H1 (cell line): ENCODE results near the gene ATP1A1. TPM values are rescaled to one million over a fixed set of nuclear protein-coding genes. Genes with fewer than 3 reads are reported as not detected.

Experiments used
- CTCF ChIA-PET: fragments of 300-600 bp; sonication (Branson Sonifier 250); formaldehyde crosslinking; loops from one replicate; lab custom pipeline; 2021; ENCODE audit not compliant: partially characterized antibody; lab: Charles Lee
- POLR2A ChIA-PET: fragments of 300-600 bp; sonication (Branson Sonifier 250); formaldehyde crosslinking; loops from one replicate; lab custom pipeline; 2021; ENCODE audit warnings: inconsistent platforms; ENCODE audit not compliant: partially characterized antibody; lab: Charles Lee
- DNase-seq, 2 experiments: peaks; one replicate each; pipeline versions ENCODE4 v3.0.0 to v3.0.0-alpha.2; 2010 to 2022; ENCODE audit warnings: low spot score in 2 of 2, low read depth in 1 of 2, mixed read lengths in 1 of 2
- FAIRE-seq: peaks from 2 replicates; lab custom pipeline; 2011; peaks lifted over from hg19 to GRCh38; lab: Jason Lieb, UNC
- H2AFZ ChIP-seq: 2 replicates; pipeline ENCODE4 v1.8.1; 2012; ENCODE audit warnings: low read length, inconsistent platforms
- H2AK5ac ChIP-seq: 2 replicates; pipeline ENCODE4 v1.6.1; 2013; ENCODE audit warnings: low read depth, low read length
- H2BK120ac ChIP-seq: replicated peaks from 2 replicates; pipeline ENCODE3; 2013; ENCODE audit warnings: low read depth, low read length, inconsistent platforms
- H2BK12ac ChIP-seq: 2 replicates; pipeline ENCODE4 v1.6.1; 2013; ENCODE audit warnings: low read depth, low read length
- H2BK15ac ChIP-seq: 2 replicates; pipeline ENCODE4 v1.6.1; 2013; ENCODE audit warnings: low read length
- H2BK20ac ChIP-seq: 2 replicates; pipeline ENCODE4 v1.6.1; 2013; ENCODE audit warnings: low read length
- H2BK5ac ChIP-seq: 2 replicates; pipeline ENCODE4 v1.6.1; 2013; ENCODE audit warnings: low read depth, low read length
- H3K14ac ChIP-seq: 2 replicates; pipeline ENCODE4 v1.6.1; 2013; ENCODE audit warnings: inconsistent platforms; ENCODE audit not compliant: insufficient read length
- H3K18ac ChIP-seq: 2 replicates; pipeline ENCODE4 v1.6.1; 2013; ENCODE audit warnings: low read length; ENCODE audit errors: extremely low read depth
- H3K23ac ChIP-seq: 2 replicates; pipeline ENCODE4 v1.6.1; 2013; ENCODE audit warnings: inconsistent platforms; ENCODE audit not compliant: insufficient read length
- H3K23me2 ChIP-seq: 2 replicates; pipeline ENCODE4 v1.6.1; 2013; ENCODE audit warnings: low read depth, low read length
- H3K27ac ChIP-seq: 2 replicates; pipeline ENCODE4 v1.6.1; 2011; ENCODE audit warnings: low read depth, low read length, inconsistent platforms
- H3K27me3 ChIP-seq, 4 experiments: replicated peaks in 1 of 4; 1 replicate in 1 of 4; 2 replicates in 3 of 4; pipeline versions ENCODE4 v1.6.1 to v1.8.1; 2011 to 2013; ENCODE audit warnings: low read length in 3 of 4, mild to moderate bottlenecking in 3 of 4, inconsistent platforms in 2 of 4, mixed read lengths in 2 of 4, moderate library complexity in 1 of 4; ENCODE audit not compliant: control insufficient read depth in 3 of 4, insufficient read depth in 3 of 4; ENCODE audit errors: extremely low read depth in 1 of 4
- H3K36me3 ChIP-seq, 4 experiments: 2 replicates each; pipeline versions ENCODE4 v1.6.1 to v1.8.1; 2011 to 2013; ENCODE audit warnings: mild to moderate bottlenecking in 4 of 4, low read length in 3 of 4, moderate library complexity in 2 of 4, control low read depth in 1 of 4, inconsistent platforms in 1 of 4; ENCODE audit not compliant: insufficient read depth in 4 of 4, control insufficient read depth in 2 of 4
- H3K4ac ChIP-seq: replicated peaks from 2 replicates; pipeline ENCODE3; 2013; ENCODE audit warnings: low read length, low read depth, mixed read lengths, inconsistent platforms; ENCODE audit not compliant: insufficient read length
- H3K4me1 ChIP-seq, 4 experiments: replicated peaks in 1 of 4; 1 replicate in 1 of 4; 2 replicates in 3 of 4; pipeline versions ENCODE4 v1.6.1 to v1.8.1; 2011 to 2013; ENCODE audit warnings: low read length in 3 of 4, inconsistent platforms in 2 of 4, mixed read lengths in 1 of 4; ENCODE audit not compliant: insufficient read depth in 4 of 4, control insufficient read depth in 3 of 4
- H3K4me2 ChIP-seq, 2 experiments: 2 replicates each; pipeline versions ENCODE4 v1.6.1 to v1.8.1; 2011 to 2013; ENCODE audit warnings: low read depth in 2 of 2, low read length in 2 of 2, control low read depth in 1 of 2, inconsistent platforms in 1 of 2, mild to moderate bottlenecking in 1 of 2; ENCODE audit not compliant: insufficient read depth in 1 of 2
- H3K4me3 ChIP-seq, 4 experiments: fragments of 200-600, 300-600 bp in 1 of 4; sonication (generic), shearing (Covaris generic), sonication (Bioruptor Twin) in 1 of 4; 2 replicates each; pipeline versions ENCODE4 v1.5.1 to v1.8.1; 2011 to 2016; ENCODE audit warnings: low read length in 4 of 4, low read depth in 3 of 4, control low read depth in 2 of 4, inconsistent platforms in 2 of 4, mild to moderate bottlenecking in 2 of 4, mixed read lengths in 1 of 4, moderate library complexity in 1 of 4; ENCODE audit not compliant: insufficient read depth in 2 of 4; ENCODE audit errors: extremely low read depth in 1 of 4
- H3K56ac ChIP-seq: replicated peaks from 2 replicates; pipeline ENCODE3; 2013; ENCODE audit warnings: low read depth, mild to moderate bottlenecking, mixed read lengths, low read length, inconsistent platforms; ENCODE audit not compliant: insufficient read length
- H3K79me1 ChIP-seq: 2 replicates; pipeline ENCODE4 v1.6.1; 2013; ENCODE audit warnings: low read depth, low read length, control low read depth
- H3K79me2 ChIP-seq, 2 experiments: 2 replicates each; pipeline versions ENCODE4 v1.6.1 to v1.8.1; 2012 to 2013; ENCODE audit warnings: low read length in 2 of 2, mild to moderate bottlenecking in 2 of 2, inconsistent platforms in 1 of 2; ENCODE audit not compliant: insufficient read depth in 2 of 2, control insufficient read depth in 1 of 2
- H3K9ac ChIP-seq, 4 experiments: replicated peaks in 1 of 4; 1 replicate in 1 of 4; 2 replicates in 3 of 4; pipeline versions ENCODE4 v1.6.1 to v1.8.1; 2011 to 2013; ENCODE audit warnings: low read depth in 3 of 4, low read length in 3 of 4, control low read depth in 2 of 4, mild to moderate bottlenecking in 2 of 4, moderate library complexity in 2 of 4, inconsistent platforms in 1 of 4; ENCODE audit errors: extremely low read depth in 1 of 4
- H3K9me3 ChIP-seq, 2 experiments: 2 replicates each; pipeline versions ENCODE4 v1.6.1 to v1.8.1; 2012 to 2013; ENCODE audit warnings: mild to moderate bottlenecking in 2 of 2, moderate library complexity in 2 of 2, control low read depth in 1 of 2, inconsistent platforms in 1 of 2, low read depth in 1 of 2, low read length in 1 of 2, mixed read lengths in 1 of 2; ENCODE audit not compliant: insufficient read depth in 2 of 2
- H4K20me1 ChIP-seq, 2 experiments: replicated peaks in 1 of 2; 2 replicates each; pipeline versions ENCODE3 to v1.8.1; 2011 to 2013; ENCODE audit warnings: inconsistent platforms in 2 of 2, low read length in 2 of 2, mild to moderate bottlenecking in 1 of 2; ENCODE audit not compliant: insufficient read depth in 2 of 2, control insufficient read depth in 1 of 2
- H4K5ac ChIP-seq: 2 replicates; pipeline ENCODE4 v1.6.1; 2013; ENCODE audit warnings: low read length, low read depth, mixed read lengths, inconsistent platforms; ENCODE audit not compliant: insufficient read length
- H4K8ac ChIP-seq: 2 replicates; pipeline ENCODE4 v1.8.0; 2013; ENCODE audit warnings: mild to moderate bottlenecking, moderate library complexity, low read length, inconsistent platforms; ENCODE audit not compliant: insufficient read depth; ENCODE audit errors: extremely low read depth
- H4K91ac ChIP-seq: replicated peaks from 2 replicates; pipeline ENCODE3; 2013; ENCODE audit warnings: low read length, mixed read lengths, inconsistent platforms; ENCODE audit not compliant: insufficient read length
- CHD2 ChIP-seq: IDR thresholded peaks from 2 replicates; pipeline ENCODE4 v1.6.1; 2012; ENCODE audit warnings: low read length, improper control_type of control experiment
- EP300 ChIP-seq, 2 experiments: IDR thresholded peaks; 1 replicate in 1 of 2; 2 replicates in 1 of 2; pipeline ENCODE4 v1.6.1; 2011 to 2012; ENCODE audit warnings: low read depth in 2 of 2, low read length in 2 of 2, mild to moderate bottlenecking in 2 of 2, borderline replicate concordance in 1 of 2, inconsistent platforms in 1 of 2, moderate library complexity in 1 of 2
- EZH2 ChIP-seq: fragments of 200-600 bp; sonication (generic); IDR thresholded peaks from 2 replicates; pipeline ENCODE4 v1.7.1; 2012; ENCODE audit warnings: low read depth, mild to moderate bottlenecking, moderate library complexity, low read length, inconsistent platforms; ENCODE audit not compliant: severe bottlenecking
- GABPA ChIP-seq: IDR thresholded peaks from 2 replicates; pipeline ENCODE4 v1.6.1; 2011; ENCODE audit warnings: mild to moderate bottlenecking, low read length, moderate library complexity, borderline replicate concordance; ENCODE audit not compliant: insufficient read depth
- KDM1A ChIP-seq: fragments of 200-600, 300-600 bp; sonication (generic); IDR thresholded peaks from 2 replicates; pipeline ENCODE4 v1.7.1; 2016; ENCODE audit warnings: mild to moderate bottlenecking, low read length, borderline replicate concordance
- POLR2AphosphoS5 ChIP-seq: IDR thresholded peaks from 2 replicates; pipeline ENCODE4 v1.6.1; 2011; ENCODE audit warnings: low read depth, low read length
- RNF2 ChIP-seq: fragments of 200-900, 300-1000 bp; sonication (generic); IDR thresholded peaks from 2 replicates; pipeline ENCODE4 v1.7.1; 2016; ENCODE audit warnings: borderline replicate concordance, low read depth, mild to moderate bottlenecking, antibody characterized with exemption, low read length; ENCODE audit not compliant: poor library complexity, severe bottlenecking; ENCODE audit errors: missing control alignments
- SAP30 ChIP-seq: fragments of 300-600 bp; sonication (generic); IDR thresholded peaks from 2 replicates; pipeline ENCODE4 v1.7.1; 2012; ENCODE audit warnings: low read length, moderate library complexity, mild to moderate bottlenecking, inconsistent platforms; ENCODE audit not compliant: insufficient read depth, insufficient replicate concordance
- WGBS, 2 experiments: shearing (Covaris generic) in 1 of 2; methylation state at CpG; one replicate each; pipeline versions ENCODE4 v1.1.6 to v1.1.7; 2013 to 2015; ENCODE audit warnings: low lambda C conversion rate in 2 of 2, mixed read lengths in 2 of 2, inconsistent platforms in 1 of 2, low coverage in 1 of 2, missing lambda C conversion rate in 1 of 2; ENCODE audit not compliant: insufficient replicate concordance in 2 of 2, insufficient coverage in 1 of 2, insufficient read length in 1 of 2; ENCODE audit errors: extremely low coverage in 1 of 2, missing lambda C conversion rate in 1 of 2; 5-methylcytosine and 5-hydroxymethylcytosine counted together
- polyA plus RNA-seq, 7 experiments: library from polyadenylated mRNA; depleted of rRNA in 3 of 7; stranded (reverse) in 5 of 7; unstranded in 2 of 7; fragments of >200 nt in 5 of 7; fragments of 200-250 nt in 2 of 7; gene quantifications; 1 replicate in 5 of 7; 2 replicates in 1 of 7; 4 replicates in 1 of 7; pipeline versions ENCODE4 v1.2.1 to v1.2.3, GENCODE V29; 2011 to 2013; ENCODE audit warnings: missing spikeins in 2 of 7, mixed read lengths in 2 of 7
- total RNA-seq: library from RNA; stranded (reverse); fragmentation: NEBNext Ultra II Directional; extraction: Animal tissue kit (Norgen Biotek cat#: 25700); gene quantifications from 2 replicates; pipeline ENCODE4 v1.2.1, GENCODE V29; 2021

The ATP1A1 gene
- total and polyA plus RNA-seq, 2 of the 8 experiments (the other 6 are each of a cell fraction or from before 2014, with no cell fraction given) = 222 to 325 TPM

- Histone ChIP-seq H3K4me3 (no peak overlapping the region), H4K8ac (no peak overlapping the region), H2BK15ac (no peak overlapping the region), H2AK5ac (no peak overlapping the region), H3K14ac (no peak overlapping the region), H2BK20ac (no peak overlapping the region), H3K79me2 (no peaks in the 10 kb centered on the region), H3K23ac (no peak overlapping the region), H3K56ac (no peak overlapping the region), H3K36me3 (peaks cover 18 to 55% (median 46%) of the 10 kb centered on the region in 4 experiments), H4K91ac (no peak overlapping the region), H2BK5ac (no peak overlapping the region), H3K4me2 (no peak overlapping the region), H4K5ac (no peak overlapping the region), H4K20me1 (peaks cover 0 to 5% of the 10 kb centered on the region in 2 experiments), H2BK120ac (no peak overlapping the region), H2BK12ac (no peak overlapping the region), H3K27ac (no peak overlapping the region), H3K27me3 (peaks cover 0 to 1% (median 0%) of the 10 kb centered on the region in 4 experiments; a peak in 1 of 7 replicates), H3K4me1 (no peaks in the 10 kb centered on the region), H3K18ac (no peak overlapping the region), H3K9me3 (no peaks in the 10 kb centered on the region), H3K4ac (no peak overlapping the region), H2AFZ (no peak overlapping the region), H3K9ac (no peak overlapping the region), H3K79me1 (no peaks in the 10 kb centered on the region), H3K23me2 (no peaks in the 10 kb centered on the region)
- TF ChIP-seq KDM1A (no peak), RNF2 (no peak), POLR2AphosphoS5 (0 out of 2 replicates have a peak, but pooled peaks have one; percentile 5), EZH2 (no peak), EP300 (IDR thresholded peaks at IDR 0.05; ENCODE audit: borderline replicate concordance in 1 of 2, low read depth in 2 of 2, low read length in 2 of 2) (no peak), SAP30 (no peak), GABPA (no peak), CHD2 (no peak)
- no peak for DNase-seq
- CTCF ChIA-PET = interaction anchor here (0.6 to 2.7 kb wide), 5 partner anchors 22 to 268 kb away, joined by 3 to 16 read pairs (median 4); no protein-coding TSS in a partner anchor
- 87% methylated on average over 6 of the region's 6 CpGs; no CpG with 5 or more reads in 1 of the 2 experiments for WGBS, 2 experiments
- FAIRE-seq = no peak
- POLR2A ChIA-PET = interaction anchor here (1.1 to 4.8 kb wide), 2 partner anchors 10 kb away, joined by 4 to 23 read pairs; no protein-coding TSS in a partner anchor
Observed at GRCh38 chr1:116407033-116407432, 34.0 kb downstream of the ATP1A1 start.
